Heart left ventricle (tissue), 16 donors: ENCODE results near the gene MAST4. TPM values are rescaled to one million over a fixed set of nuclear protein-coding genes. Genes with fewer than 3 reads are reported as not detected.
A peak's percentile ranks its signal among the peaks of the same experiment; 100 is the strongest.

Experiments
- ATAC-seq, 4 donors: fragments of 200-7000 bp; cut with Tn5 transposase; one replicate each; pipeline ENCODE4 v1.9.1; 2020 to 2022; ENCODE audit warnings: moderate library complexity in 4 of 4, mild to moderate bottlenecking in 3 of 4, moderate number of reproducible peaks in 1 of 4
- DNase-seq, 5 donors: peaks; one replicate each; pipeline ENCODE4 v3.0.0-alpha.2; 2020
- H3K27ac ChIP-seq, 12 donors: fragments of 200-600 bp; sonication (generic) in 4 of 12; one replicate each; pipeline versions ENCODE4 v1.5.0 to v1.8.0; 2016 to 2022; ENCODE audit warnings: mild to moderate bottlenecking in 2 of 12
- H3K27me3 ChIP-seq, 9 donors: fragments of 200-600 bp; sonication (generic) in 2 of 9; one replicate each; pipeline versions ENCODE4 v1.5.1 to v1.8.0; 2016 to 2022; ENCODE audit warnings: mild to moderate bottlenecking in 3 of 9
- H3K36me3 ChIP-seq, 9 donors: fragments of 200-600 bp; sonication (generic) in 2 of 9; one replicate each; pipeline versions ENCODE4 v1.5.0 to v1.8.0; 2018 to 2022; ENCODE audit warnings: mild to moderate bottlenecking in 2 of 9
- H3K4me1 ChIP-seq, 12 donors: fragments of 200-600 bp; sonication (generic) in 4 of 12; one replicate each; pipeline versions ENCODE4 v1.5.0 to v1.8.0; 2016 to 2022; ENCODE audit warnings: mild to moderate bottlenecking in 3 of 12
- H3K4me3 ChIP-seq, 12 donors: fragments of 200-600 bp; sonication (generic) in 4 of 12; one replicate each; pipeline versions ENCODE4 v1.5.0 to v1.8.0; 2017 to 2022; ENCODE audit warnings: mild to moderate bottlenecking in 9 of 12, moderate library complexity in 4 of 12
- H3K9me3 ChIP-seq, 12 donors: fragments of 200-600 bp; sonication (generic) in 4 of 12; one replicate each; pipeline versions ENCODE4 v1.5.0 to v1.8.0; 2016 to 2022; ENCODE audit warnings: mild to moderate bottlenecking in 1 of 12
- CTCF ChIP-seq, 12 donors: fragments of 200-600 bp; sonication (generic) in 4 of 12; IDR thresholded peaks; one replicate each; pipeline versions ENCODE4 v1.5.0 to v1.8.0; 2018 to 2022; ENCODE audit warnings: antibody characterized with exemption in 12 of 12, mild to moderate bottlenecking in 5 of 12
- POLR2A ChIP-seq, 2 donors: fragments of 450-650 bp; IDR thresholded peaks; one replicate each; pipeline ENCODE4 v1.6.1; 2017; ENCODE audit warnings: antibody characterized with exemption in 2 of 2, mild to moderate bottlenecking in 2 of 2, moderate library complexity in 2 of 2
- WGBS, 4 donors: extraction: QIAGEN DNeasy Blood & Tissue Kit in 2 of 4; methylation state at CpG; one replicate each; pipeline versions ENCODE4 v1.1.5 to v1.1.7; 2013 to 2018; 5-methylcytosine and 5-hydroxymethylcytosine counted together
- intact Hi-C, 10 donors: fragments of 100-400 bp; cut with DNase I; formaldehyde crosslinking; loops; one replicate each; pipeline versions ENCODE4 v1.11.1 to v1.14.2; 2022
- polyA plus RNA-seq, 2 donors: library from polyadenylated mRNA; stranded (reverse); fragments of 200-250 nt; gene quantifications; one replicate each; pipeline ENCODE4 v1.2.3, GENCODE V29; 2013
- total RNA-seq, 9 donors: library from RNA; depleted of rRNA in 2 of 9; stranded (reverse); fragments of >200 nt in 2 of 9; fragmentation: NEBNext Ultra II Directional in 3 of 9; extraction: Animal tissue kit (Norgen Biotek cat#: 25700) in 3 of 9; gene quantifications; one replicate each; pipeline versions ENCODE4 v1.1.0 to v1.2.4, GENCODE V29; 2016 to 2023
- donor health status: ischemic (EF 13 %, LVEDD 7.1; RV severe dilation, severe dysfunction).
- donor health status: healthy with polysubstance abuse.
- donor health status: DM: no; HTN: yes; CAD: no.
- donor health status: DM: no; HTN: no; CAD: no.
- donor health status: ischemic (EF 25% LVEDD 6.9; RV normal size, moderate dysfunction).
- donor health status: ischemic (EF 25% LVEDD 5.7; RV mildly dilated, moderate dysfunction).
- donor health status: healthy.
- donor health status: DM: yes; HTN: yes; CAD: no.
- donor health status: ischemic (EF 35%, LVEDD 5.7; RV mildly dilated, moderate dysfunction).
- donor health status: nonischemic (EF 11% LVEDD 7.7; RV severe dilation, severe dysfunction).
- donor health status: DM: yes; HTN: yes; CAD: no.
- donor health status: PGD.
- donor health status: ischemic (EF 29% LVEDD 5.4; RV normal size, mild dysfunction).
- donor health status: nonischemic (EF 23%, LVEDD 6.1; RV moderate dilation, normal function).

MAST4 gene
- total and polyA plus RNA-seq, 11 donors = 26.8 to 96.2 (median 68.1) TPM

- H3K36me3 ChIP-seq = no peaks in the 10 kb centered on the region
- peaks cover 2 to 44% (median 20%) of the 10 kb centered on the region in 12 donors for H3K4me1 ChIP-seq
- no peak for DNase-seq
- ATAC-seq = no peak
- H3K27ac ChIP-seq = peak overlapping the region in 1 of 12 donors; percentile 1
- TF ChIP-seq POLR2A (IDR thresholded peaks at IDR 0.05) (no peak), CTCF (IDR thresholded peaks at IDR 0.05) (no peak)
- 33 to 67% (median 60%) methylated on average over 1 of the region's 1 CpG for WGBS, 4 donors
- intact Hi-C loops = no loop called here
- no peaks in the 10 kb centered on the region for H3K27me3 ChIP-seq
- H3K4me3 ChIP-seq = no peak overlapping the region
- H3K9me3 ChIP-seq = peaks cover 0 to 8% (median 0%) of the 10 kb centered on the region in 12 donors
Observed at GRCh38 chr5:66620711-66621110, 24.5 kb downstream of the MAST4 start.

GRCh38 chr5:66621146-66621545 is 25.0 kb downstream of the MAST4 start:
- Histone ChIP-seq H3K4me1 (peaks cover 2 to 41% (median 18%) of the 10 kb centered on the region in 12 donors), H3K9me3 (peaks cover 0 to 8% (median 0%) of the 10 kb centered on the region in 12 donors), H3K27ac (no peak overlapping the region), H3K4me3 (no peak overlapping the region), H3K27me3 (no peaks in the 10 kb centered on the region), H3K36me3 (no peaks in the 10 kb centered on the region)
- DNase-seq = no peak
- ATAC-seq = no peak
- no peak for TF ChIP-seq CTCF (IDR thresholded peaks at IDR 0.05)
- TF ChIP-seq POLR2A (IDR thresholded peaks at IDR 0.05) = no peak
- WGBS, 4 donors = 40 to 55% (median 49%) methylated on average over 2 of the region's 2 CpGs
- intact Hi-C loops = no loop called here

GRCh38 chr5:66621736-66622135 is 25.5 kb downstream of the MAST4 start:
- Histone ChIP-seq H3K4me1 (peaks cover 0 to 35% (median 13%) of the 10 kb centered on the region in 12 donors), H3K4me3 (no peak overlapping the region), H3K27me3 (no peaks in the 10 kb centered on the region), H3K36me3 (no peaks in the 10 kb centered on the region), H3K9me3 (peaks cover 0 to 8% (median 0%) of the 10 kb centered on the region in 12 donors), H3K27ac (no peak overlapping the region)
- 57 to 75% (median 69%) methylated on average over 4 of the region's 4 CpGs for WGBS, 4 donors
- no peak for DNase-seq
- intact Hi-C loops = no loop called here
- ATAC-seq = peak in 2 of 4 donors; percentile 20 to 35
- TF ChIP-seq POLR2A (IDR thresholded peaks at IDR 0.05) (no peak), CTCF (IDR thresholded peaks at IDR 0.05) (no peak)

- ATAC-seq (peak in 1 of 4 donors; percentile 12), DNase-seq (no peak)
- intact Hi-C loops = no loop called here
- TF ChIP-seq POLR2A (IDR thresholded peaks at IDR 0.05) (no peak), CTCF (IDR thresholded peaks at IDR 0.05) (no peak)
- peaks cover 0 to 2% (median 0%) of the 10 kb centered on the region in 12 donors for H3K9me3 ChIP-seq
- H3K36me3 ChIP-seq = no peaks in the 10 kb centered on the region
- peak overlapping the region in 1 of 12 donors; percentile 10 for H3K27ac ChIP-seq
- WGBS, 4 donors = 40 to 55% (median 52%) methylated on average over 3 of the region's 3 CpGs
- H3K4me1 ChIP-seq = peaks cover 0 to 23% (median 4%) of the 10 kb centered on the region in 12 donors
- H3K27me3 ChIP-seq = no peaks in the 10 kb centered on the region
- H3K4me3 ChIP-seq = no peak overlapping the region
Observed at GRCh38 chr5:66628561-66628960, 32.4 kb downstream of the MAST4 start.
